GM19452 (cell line): ENCODE results near the gene TBX18.

ENCODE experiments used
- ATAC-seq: cut with Tn5 transposase; IDR thresholded peaks from one replicate; pipeline ENCODE4 v1.9.1; 2021; ENCODE audit not compliant: unreplicated experiment

The TBX18 gene

DNA sequence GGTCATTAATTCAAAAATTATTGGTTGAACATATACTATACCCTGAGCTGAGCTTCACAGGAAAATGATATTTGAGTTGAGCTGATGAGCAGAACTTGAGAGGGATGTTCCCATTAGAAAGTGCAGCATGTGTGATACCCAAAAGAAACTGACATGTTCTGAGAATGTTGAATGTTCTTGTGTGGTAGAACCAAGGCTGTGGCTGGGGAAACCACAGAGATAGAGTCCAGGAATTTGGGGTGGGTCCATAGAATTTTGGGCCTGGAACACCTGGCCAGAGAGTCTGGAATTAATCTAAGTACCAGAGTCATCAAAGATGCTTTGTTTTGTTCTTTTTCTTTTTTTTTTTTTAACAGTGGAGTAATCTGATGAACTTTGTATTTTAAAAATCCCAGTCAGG is 88.7 kb downstream of the TBX18 start:
- ATAC-seq = no peak

DNA sequence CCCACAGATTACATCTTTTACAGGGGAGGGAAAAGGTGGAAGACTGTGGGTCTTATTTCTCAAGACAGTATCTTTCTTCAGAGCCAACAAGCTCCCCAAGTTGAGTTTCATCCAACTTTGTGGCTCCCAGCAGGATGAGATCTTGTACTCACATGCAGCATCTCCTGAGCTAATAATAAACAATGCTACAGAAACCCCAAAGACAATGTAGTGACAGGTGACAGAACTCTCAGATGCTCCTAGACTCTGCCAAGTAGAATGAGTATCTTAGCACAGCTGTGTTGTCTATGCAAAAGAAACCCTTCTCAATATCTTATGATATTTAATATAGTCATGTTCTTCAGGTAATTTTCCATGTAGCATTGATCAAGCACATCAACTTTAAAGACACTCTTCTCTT is 90.0 kb downstream of the TBX18 start:
- ATAC-seq = no peak

DNA sequence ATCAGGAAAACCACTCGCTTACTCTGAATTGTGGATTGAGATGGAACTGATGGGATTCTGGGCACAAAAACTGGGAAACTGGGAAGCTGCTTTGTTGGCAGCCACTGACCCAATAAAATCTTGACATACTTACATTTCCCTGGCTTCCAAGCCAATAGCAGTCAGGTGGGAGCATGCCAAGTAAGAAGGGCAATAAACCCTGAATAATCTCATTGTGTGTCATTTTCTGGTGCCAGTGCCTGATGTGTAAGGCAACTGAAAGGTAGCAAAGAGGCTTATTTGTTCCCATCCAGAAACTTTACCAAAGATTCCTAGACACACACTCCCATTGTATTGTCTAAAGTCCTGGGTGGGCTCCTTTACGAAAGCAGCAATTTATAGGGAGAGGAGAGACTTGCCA is 93.2 kb downstream of the TBX18 start:
- ATAC-seq = no peak

DNA sequence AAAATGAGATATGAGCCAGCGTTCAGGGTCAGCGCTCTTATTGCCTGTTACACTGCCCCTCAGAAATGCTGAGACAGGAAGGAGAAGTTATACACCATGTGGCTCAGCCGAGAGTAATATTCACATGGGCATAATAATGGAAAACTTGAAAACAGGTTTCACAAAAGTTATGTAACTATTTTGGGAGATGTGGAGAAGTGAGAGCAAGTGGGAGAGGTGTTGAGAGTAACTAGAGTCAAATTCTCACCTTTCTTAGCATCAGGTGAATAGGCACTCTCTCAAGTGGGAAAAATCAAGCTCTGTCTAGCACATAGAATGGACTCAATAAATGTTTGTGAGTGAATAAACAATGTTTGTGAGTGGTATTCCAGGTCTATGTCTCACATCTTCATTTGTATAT is 94.5 kb downstream of the TBX18 start:
- ATAC-seq = no peak

DNA sequence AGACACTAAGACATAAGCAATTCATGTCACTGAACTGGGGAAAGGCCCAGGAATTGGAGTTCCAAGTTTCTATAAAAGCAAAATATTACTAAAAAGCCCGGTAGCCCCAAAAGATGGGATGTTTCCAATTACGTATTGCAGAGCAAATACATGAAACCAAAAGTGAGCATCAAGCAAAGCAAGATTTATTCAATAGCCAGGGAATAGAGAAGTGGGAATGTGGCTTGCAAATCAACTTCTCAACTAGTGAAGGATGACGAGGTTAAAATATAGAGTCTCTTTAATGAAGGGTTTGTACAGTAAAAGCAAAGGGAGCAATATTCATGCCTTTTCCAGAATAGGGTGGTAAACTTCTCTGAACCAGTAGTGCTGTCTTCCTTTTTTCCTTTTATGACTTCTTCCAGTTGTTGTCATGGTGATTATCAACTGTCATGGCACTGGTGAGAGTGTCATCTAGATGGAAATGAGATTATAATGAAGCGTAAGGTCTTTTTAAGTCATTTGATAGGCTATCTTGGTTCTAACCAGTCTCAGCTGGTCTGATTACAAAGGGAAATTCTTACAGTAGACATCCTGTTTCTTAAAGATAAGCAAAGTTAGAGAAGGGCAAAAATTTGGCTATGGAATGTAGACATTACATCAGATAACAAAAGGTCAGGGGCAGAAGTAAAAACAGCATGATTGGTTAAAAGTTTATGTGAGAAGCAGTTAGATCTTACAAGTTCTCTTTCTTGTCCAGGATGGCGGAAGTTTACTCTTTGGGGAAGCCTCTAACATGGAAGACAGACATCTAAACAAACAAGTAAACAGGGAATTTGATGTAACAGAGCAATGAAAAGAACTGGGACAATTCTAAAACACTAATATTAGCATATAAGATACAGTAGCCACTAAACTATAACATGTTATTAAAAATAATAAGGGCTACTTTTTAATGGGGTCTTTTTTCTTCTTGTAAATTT is 96.9 kb downstream of the TBX18 start:
- no peak for ATAC-seq

DNA sequence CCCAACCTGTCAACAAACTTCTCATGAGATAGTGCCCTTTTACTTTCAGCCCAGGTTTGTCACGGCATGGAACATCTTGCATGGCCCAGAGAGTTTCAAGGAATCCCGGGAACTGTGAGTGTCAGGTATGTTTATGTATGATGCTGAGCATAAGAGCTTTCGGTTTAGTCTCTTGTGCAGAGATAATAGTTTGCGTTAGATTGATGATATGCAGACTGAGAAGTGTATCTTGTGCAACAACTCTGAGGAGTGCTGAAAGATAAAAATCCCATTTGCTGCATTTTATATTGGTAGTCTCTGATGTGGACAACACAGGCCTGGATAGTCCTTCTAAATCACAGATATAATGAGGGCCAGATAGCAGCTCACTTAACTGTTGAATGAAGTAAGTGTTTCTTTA is 99.0 kb downstream of the TBX18 start:
- ATAC-seq = no peak

DNA sequence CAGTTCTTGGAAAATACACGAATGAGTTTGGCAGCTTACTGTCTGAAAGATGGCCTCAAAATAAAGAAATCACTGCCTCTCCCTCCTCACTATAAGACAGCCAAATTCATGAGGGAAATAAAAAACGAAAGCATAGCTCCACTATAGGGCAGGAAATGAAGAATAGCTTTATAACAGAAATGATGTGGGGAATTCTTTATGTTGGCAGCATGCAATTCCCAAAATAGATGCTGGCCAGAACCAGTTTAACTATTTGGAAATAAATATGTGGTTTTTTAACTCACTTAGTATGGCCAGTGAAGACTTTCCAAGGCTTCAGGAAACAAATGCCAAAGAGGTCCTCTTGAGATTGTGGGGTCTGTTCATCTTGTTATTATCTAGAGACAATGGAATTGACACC is 100.5 kb downstream of the TBX18 start:
- no peak for ATAC-seq

DNA sequence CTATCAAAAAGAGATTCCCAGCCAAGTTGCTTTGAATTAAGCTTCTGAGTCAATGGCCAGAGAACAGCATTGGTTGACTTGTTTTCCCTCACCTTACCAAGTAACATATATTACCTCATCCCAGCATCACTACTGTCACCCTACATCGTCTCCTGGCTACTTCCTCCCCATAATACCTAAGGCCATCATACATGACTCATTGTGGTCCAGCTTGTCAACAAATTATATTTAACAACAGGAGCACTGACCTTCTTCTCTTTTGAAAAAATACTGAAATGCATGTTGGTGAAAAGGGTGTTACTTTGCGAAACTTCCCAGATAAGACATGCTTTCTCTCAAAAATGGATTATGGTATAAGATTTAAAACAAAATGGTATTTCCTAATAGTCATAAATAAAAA is 106.9 kb downstream of the TBX18 start:
- no peak for ATAC-seq

DNA sequence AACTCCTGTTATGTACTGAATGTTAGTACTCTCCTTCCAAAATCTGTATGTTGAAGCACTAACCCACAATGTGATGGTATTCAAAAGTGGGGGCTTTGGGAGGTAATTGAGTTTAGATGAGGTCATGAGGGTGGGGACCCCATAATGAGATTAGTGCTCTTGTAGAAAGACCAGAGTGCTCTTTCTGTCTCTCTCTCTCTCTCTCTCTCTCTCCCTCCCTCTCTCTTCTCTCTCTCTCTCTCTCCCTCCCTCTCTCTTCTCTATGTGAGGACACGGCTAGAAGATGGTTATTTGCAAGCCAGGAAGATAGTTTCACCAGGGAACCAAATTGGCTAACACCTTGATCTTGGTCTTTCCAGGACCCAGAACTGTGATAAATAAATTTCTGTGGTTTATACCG is 107.4 kb downstream of the TBX18 start:
- no peak for ATAC-seq

DNA sequence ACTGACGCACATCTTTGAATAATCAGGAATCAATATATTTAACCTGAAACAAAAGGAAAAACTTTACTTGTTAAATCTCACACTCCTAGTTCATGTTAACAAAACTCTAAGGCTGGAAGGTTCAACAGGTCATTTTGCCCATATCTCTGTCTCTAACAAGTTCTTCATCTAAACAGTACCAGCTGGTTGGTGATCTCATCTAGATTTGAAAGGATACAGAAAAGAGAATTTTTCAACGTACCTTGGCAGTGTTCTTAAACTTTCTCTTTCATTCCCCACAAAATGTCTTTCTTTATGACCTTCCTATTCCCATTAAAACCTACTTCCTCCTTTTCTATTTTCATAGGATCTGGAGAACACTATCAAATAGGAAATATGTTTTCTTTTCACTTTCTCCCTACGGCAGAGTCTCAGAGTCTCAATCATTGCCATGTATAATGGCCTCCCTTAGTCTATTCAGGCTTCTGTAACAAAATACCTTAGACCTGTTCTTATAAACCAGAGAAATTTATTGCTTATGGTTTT is 111.3 kb downstream of the TBX18 start:
- ATAC-seq = no peak

DNA sequence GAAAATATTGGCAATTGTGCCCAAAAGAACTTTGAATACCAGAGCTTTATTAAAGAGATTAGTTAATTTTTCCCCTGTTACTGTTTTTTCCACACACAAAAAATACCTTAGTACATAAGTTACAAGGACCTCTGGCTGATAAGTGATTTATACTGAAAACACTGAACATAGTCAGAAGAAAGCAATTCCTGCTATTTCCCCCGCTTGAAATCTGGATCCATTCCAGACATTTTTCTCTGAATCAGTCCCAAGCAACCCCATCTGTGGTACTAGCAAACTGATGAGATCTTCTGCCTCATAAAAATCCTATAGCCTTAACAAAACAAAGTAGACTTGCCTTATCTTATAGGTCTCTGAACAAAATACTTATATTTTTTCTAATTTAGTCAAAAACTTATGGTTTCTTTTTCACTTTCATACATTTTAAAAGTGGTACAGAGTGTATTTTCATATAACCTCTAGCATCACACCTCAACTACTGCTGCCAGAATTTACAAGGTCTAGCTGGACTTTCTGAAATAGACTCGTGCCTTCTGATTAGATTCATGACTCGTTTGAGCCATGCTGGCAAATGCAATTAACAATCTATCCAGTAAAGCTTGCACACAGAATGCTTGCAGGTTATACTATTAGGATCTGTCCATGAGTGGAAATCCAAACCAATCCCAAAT is 111.9 kb downstream of the TBX18 start:
- no peak for ATAC-seq

DNA sequence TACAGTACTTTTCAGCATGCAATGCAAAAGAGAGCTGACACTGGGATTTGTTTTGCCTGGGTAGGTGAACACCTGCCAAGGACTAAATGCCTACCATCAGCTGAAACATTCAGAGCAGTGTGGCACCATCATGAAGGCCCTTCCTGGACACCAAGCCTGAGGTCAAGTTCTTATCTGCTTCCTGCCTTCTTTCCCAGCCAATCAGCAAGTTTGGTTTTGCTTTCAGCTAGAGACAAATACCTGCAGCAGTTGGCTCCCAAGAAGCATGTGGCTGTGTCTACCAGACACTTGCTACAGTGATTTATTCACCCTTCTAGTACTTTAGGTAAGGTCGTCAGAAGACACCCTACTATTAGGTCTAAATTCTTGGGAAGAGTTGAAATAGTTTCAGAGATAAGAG is 112.8 kb downstream of the TBX18 start:
- no peak for ATAC-seq

DNA sequence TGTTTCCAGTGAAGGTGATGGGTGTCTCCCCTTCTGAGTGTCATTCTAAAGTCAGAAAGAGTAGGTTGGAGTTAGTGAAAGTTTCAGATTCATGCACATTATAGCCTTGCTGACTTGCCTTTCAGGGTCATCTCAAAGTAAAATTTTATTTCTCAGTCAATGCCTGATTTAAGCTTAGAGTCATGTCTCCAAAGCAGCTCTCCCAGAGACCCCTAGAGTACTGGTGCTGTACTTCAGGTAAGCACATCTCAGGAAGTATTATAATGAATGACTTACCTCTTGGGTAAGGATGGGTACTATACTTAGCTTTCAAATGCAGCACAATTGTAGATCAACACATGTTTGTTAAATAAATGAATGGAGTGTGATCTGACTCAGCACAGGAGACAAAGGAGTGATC is 116.0 kb downstream of the TBX18 start:
- ATAC-seq = no peak

DNA sequence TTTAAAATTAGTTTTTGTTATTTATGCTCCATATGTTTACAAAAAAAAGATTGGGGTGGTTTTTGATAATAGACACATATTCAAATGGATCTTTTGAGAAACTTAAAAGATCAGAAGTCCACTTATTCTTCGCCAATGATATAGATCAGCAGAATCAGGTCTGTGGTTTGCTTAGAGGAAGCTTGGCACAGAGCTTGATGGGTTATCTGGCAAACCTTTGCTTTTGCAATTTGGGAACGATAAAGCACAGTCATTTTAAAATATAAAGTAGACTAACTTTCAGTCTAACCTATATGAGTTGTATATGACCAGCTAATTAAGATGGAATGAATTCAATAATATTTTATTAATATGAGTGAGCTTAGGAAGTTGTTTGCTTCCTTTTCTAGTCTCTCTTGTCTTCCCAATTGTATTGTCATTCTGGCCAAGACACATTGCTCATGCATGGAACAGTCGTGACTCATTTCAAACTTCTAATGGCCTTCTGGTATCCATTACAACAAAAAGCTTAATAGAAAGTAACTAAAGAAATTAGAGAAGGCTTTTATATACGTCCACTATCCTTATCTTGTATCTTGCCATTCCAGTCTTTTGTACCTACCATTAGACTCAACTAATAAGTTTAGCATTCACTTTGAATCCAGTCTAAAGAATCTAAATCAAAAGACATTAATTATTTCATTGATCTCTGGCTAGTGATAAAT is 118.7 kb downstream of the TBX18 start:
- no peak for ATAC-seq

DNA sequence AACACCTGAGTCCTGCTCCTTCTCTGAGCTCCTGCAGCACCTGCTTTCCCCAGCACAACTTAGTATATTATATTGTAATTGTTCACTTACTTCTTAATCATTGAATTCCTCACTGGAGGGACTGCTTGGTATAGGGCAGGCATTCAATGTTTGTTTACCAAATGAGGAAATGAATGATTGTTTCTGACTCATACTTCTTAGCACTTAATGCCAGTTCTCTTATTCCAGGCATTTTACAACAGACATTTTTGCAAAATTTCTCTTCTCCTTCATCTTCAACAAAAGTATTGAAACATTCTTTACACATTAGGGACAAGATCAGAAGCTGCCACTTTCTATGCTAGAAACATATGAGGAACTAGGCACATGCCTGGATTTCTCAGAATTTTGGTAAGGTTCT is 119.4 kb downstream of the TBX18 start:
- ATAC-seq = no peak

DNA sequence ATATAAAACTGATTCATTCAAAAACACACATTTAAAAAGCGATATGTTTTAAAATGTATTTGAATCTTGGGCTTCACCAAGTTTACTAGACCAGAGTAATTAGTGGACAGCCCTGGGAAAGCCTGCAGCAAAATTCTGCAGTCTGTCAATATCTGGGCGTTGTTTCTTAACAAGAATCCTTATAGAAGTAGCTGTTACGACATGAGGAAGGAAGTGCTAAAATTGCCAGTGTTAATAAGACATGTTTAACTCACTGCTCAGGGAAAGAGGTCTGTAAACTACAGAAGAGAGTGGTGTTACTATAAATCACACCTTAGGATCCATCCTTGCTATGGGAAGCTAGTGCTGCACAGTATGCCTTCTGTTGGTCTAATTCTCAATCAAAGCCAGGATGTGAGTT is 120.6 kb downstream of the TBX18 start:
- ATAC-seq = no peak

DNA sequence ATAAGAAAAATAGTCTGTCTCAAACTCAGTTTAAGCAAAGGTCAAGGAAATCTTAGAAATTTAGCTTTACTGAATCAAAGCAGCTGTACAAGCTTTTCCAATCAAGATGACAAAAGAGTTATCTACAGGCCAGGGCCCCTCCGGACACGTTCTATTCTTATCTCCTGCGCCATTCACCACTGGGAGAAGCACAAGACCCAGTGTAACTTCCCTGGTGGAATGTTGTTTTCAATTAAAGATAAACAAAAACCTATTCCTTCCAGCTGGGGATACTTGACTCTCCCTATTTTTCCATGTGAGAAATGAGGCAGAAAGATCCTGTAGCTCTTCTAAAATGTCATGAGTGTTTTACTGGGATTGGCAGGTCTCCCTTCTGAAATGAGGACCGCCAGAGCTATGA is 123.3 kb downstream of the TBX18 start:
- ATAC-seq = no peak

DNA sequence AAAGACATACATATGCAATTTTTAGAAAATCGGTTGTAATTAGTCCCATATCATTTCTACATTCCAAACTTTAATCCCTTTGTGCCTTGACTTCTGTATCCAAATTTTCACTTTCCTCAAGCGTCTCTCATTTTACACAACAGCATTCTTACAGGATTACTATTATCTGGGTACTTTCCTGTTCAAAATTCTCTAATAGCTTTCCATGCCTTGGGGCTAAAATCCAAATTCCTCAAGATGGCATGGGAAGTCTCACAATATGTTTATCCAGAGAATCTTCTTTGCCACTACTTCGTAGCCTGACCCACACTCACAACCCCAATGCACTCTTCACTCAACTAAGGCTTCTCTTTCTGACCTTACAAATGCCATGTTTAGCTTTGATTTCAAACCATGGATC is 125.0 kb downstream of the TBX18 start:
- no peak for ATAC-seq

DNA sequence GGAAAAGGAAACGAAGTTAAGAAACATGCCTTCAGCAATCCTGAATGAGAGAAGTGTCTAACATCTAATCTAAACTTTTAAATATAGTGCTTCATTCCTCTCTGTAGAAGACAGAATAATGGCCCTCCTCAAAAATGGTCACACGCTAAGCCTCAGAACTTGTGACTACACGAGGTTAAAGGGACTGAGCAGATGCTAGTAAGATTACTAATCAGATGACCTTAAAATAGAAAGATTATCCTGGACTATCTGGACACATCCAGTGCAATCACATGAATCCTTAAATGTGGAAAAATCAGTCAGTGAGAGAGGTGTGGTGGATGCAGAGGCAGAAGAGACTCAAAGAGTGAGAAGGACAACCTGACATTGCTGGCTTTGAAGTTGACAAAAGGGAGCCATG is 126.1 kb downstream of the TBX18 start:
- ATAC-seq = no peak
